Bronchial epithelial cell (primary cell): ENCODE measurements around the gene MYH10. TPM values are rescaled to one million over a fixed set of nuclear protein-coding genes. Genes with fewer than 3 reads are reported as not detected.

Experiments used
- DNase-seq: peaks from one replicate; pipeline ENCODE4 v3.0.0-alpha.2; 2010; ENCODE audit warnings: low read depth
- FAIRE-seq: peaks from 2 replicates; lab custom pipeline; 2011; peaks lifted over from hg19 to GRCh38; lab: Jason Lieb, UNC
- H3K27me3 ChIP-seq: 2 replicates; pipeline ENCODE4 v1.5.1; 2011; ENCODE audit warnings: low read length; ENCODE audit not compliant: control insufficient read depth, insufficient read depth
- H3K36me3 ChIP-seq: 2 replicates; pipeline ENCODE4 v1.5.1; 2011; ENCODE audit warnings: low read length; ENCODE audit not compliant: control insufficient read depth, insufficient read depth
- H3K4me3 ChIP-seq: 2 replicates; pipeline ENCODE4 v1.5.1; 2011; ENCODE audit warnings: mild to moderate bottlenecking, low read depth, low read length, control low read depth
- total RNA-seq: library from RNA; depleted of rRNA; stranded (reverse); fragments of >200 nt; gene quantifications from 2 replicates; pipeline ENCODE4 v1.2.1, GENCODE V29; 2014
- TF ChIP-seq, protein P1 (sequence below): IDR thresholded peaks from 2 replicates; pipeline ENCODE4 v1.5.1; 2011; ENCODE audit warnings: mild to moderate bottlenecking, moderate library complexity, low read length, control low read depth, inconsistent platforms; ENCODE audit not compliant: insufficient read depth, severe bottlenecking

The MYH10 gene
- total RNA-seq, 1 donor from 2014 or later, result 31.6 TPM

DNA sequence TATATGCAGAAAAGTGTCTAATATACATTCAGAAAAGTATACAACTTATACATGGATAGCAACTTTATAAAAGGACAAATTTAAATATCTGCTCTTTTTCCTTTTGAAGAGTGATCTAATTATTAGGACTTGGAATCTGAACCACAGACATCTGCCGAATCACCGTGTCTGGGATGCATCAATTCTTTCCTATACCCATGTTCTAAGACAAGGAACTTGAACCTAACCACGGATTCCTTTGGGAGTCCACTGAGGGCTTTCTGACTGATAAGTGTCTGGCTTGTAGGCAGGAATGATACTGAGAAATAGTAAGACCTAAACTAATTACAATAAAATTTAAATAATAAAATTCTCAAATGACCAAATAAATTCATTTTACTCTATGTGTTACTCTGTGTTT is 140.7 kb downstream of the MYH10 start:
- Histone ChIP-seq H3K27me3 (no peaks in the 10 kb centered on the region), H3K4me3 (no peak overlapping the region), H3K36me3 (peaks cover 17% of the 10 kb centered on the region)
- TF ChIP-seq, protein P1, sequence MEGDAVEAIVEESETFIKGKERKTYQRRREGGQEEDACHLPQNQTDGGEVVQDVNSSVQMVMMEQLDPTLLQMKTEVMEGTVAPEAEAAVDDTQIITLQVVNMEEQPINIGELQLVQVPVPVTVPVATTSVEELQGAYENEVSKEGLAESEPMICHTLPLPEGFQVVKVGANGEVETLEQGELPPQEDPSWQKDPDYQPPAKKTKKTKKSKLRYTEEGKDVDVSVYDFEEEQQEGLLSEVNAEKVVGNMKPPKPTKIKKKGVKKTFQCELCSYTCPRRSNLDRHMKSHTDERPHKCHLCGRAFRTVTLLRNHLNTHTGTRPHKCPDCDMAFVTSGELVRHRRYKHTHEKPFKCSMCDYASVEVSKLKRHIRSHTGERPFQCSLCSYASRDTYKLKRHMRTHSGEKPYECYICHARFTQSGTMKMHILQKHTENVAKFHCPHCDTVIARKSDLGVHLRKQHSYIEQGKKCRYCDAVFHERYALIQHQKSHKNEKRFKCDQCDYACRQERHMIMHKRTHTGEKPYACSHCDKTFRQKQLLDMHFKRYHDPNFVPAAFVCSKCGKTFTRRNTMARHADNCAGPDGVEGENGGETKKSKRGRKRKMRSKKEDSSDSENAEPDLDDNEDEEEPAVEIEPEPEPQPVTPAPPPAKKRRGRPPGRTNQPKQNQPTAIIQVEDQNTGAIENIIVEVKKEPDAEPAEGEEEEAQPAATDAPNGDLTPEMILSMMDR, result no peak
- no peak for DNase-seq
- FAIRE-seq, result no peak

DNA sequence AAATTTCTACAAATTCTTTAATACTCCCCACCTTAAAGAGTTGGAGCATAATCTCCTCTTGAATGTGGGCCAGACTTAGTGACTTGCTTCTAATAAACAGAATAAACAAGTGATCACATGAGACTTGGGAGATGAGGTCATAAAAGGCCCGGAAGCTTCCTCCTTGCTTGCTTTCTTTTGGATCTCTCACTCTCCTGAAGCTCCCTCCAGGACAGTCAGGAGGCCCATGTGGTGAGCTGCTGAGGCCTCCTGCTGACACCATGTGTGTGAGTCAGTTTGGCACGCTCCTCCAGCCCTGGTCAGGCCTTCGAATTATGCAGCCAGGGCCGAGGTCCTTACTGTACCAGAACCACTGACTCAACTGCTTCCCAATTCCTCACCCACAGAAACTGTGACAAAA is 141.6 kb downstream of the MYH10 start:
- H3K27me3 ChIP-seq, result no peaks in the 10 kb centered on the region
- DNase-seq, result peak; percentile 73
- TF ChIP-seq, protein P1, result peak; percentile 3
- no peak for FAIRE-seq
- H3K4me3 ChIP-seq, result no peak overlapping the region
- H3K36me3 ChIP-seq, result peaks cover 17% of the 10 kb centered on the region

DNA sequence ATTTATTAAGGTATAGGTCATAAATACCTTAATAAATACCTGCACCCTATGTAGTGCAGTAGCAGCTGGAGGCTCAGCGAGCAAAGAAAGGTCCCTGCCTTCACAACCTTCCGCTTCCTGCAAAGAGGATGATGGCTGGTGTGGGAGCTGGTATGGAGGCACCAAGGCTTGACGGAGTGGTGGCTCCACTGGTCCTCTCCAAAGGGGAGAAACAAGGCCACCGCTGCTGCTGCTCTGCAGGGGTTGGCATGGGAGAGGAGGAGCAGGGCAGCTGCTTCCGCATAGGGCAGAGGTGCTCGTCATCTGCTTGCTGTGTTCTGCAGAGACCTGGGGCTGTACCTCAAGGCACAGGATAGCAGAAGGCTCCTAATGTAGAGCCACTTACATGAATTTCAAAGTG is 142.0 kb downstream of the MYH10 start:
- FAIRE-seq, result no peak
- no peak overlapping the region for H3K4me3 ChIP-seq
- H3K27me3 ChIP-seq, result no peaks in the 10 kb centered on the region
- H3K36me3 ChIP-seq, result peaks cover 17% of the 10 kb centered on the region
- TF ChIP-seq, protein P1, result no peak
- DNase-seq, result no peak

DNA sequence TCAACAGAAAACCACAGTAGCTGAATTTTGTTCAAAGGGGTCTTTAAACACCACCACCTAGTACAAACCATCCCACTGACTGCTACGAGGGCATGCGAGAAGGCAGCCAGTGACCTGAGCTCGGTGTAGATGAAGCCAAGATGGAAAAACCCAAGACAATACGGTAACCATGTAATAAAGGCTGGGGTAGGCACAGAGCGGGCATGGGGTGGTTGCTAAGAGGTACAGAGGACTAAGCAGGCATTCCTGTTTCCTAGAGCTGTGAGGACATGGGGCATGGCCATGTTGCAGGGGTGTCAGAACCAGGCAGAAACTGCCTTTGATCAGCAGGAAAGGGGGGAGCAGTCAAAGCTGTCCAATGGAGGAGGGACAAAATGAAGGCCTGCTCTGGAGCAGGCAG is 142.8 kb downstream of the MYH10 start:
- TF ChIP-seq, protein P1, result no peak
- DNase-seq (no peak), FAIRE-seq (no peak)
- no peak overlapping the region for H3K4me3 ChIP-seq
- H3K27me3 ChIP-seq, result no peaks in the 10 kb centered on the region
- peaks cover 16% of the 10 kb centered on the region for H3K36me3 ChIP-seq

DNA sequence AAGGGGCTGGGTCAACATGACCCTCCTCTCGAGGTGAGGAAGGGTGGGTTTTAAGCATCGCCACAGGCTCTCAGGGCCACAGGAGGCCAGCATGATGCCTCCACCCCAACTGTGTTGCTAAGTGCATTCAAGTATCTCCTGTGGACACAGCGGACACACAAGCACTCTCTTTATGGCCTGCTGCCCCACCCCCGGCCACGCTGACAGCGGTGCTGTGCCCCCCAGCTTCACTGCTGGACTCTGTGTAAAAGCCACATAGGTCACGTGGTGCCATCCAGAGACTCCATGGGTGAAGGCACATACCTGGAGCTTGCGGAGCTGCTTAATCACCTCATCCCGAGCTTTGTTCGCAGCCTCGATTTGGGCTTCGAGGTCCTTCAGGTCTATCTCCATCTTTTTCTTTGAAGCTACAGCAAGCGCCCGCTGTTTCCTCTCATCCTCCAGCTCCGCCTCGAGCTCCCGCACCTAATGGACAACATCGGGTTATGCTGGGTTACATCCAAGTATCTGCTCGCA is 143.3 kb downstream of the MYH10 start:
- no peak for DNase-seq
- Histone ChIP-seq H3K36me3 (peaks cover 15% of the 10 kb centered on the region), H3K4me3 (no peak overlapping the region), H3K27me3 (no peaks in the 10 kb centered on the region)
- no peak for FAIRE-seq
- TF ChIP-seq, protein P1, result no peak

DNA sequence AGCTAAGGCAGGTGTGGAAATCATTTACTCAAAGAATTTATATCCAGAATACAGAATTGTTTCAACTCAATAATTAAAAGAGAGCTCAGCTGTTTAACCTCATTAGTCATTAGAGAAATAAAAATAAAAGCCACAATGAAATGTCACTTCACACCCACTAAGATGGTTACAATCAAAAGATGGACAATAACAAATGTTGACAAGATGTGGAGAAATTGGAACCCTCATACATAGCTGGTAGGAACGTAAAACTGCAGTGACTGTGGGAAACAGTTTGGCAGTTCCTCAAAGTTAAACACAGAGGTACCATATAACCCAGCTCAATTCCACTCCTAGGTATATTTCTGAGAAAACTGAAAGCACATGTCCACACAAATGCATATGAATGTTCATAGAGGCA is 145.0 kb downstream of the MYH10 start:
- DNase-seq (no peak), FAIRE-seq (no peak)
- TF ChIP-seq, protein P1, result no peak
- peaks cover 14% of the 10 kb centered on the region for H3K36me3 ChIP-seq
- H3K4me3 ChIP-seq, result no peak overlapping the region
- H3K27me3 ChIP-seq, result no peaks in the 10 kb centered on the region
